Measurements from ENCODE around the gene SPOCK2.
A peak's percentile ranks its signal among the peaks of the same experiment; 100 is the strongest.

The SPOCK2 gene

GRCh38 chr10:72088889-72089575 is 681 bp upstream of the SPOCK2 start:
- no peak for TF ChIP-seq CTCF (IDR thresholded peaks at IDR 0.05; ENCODE audit: low read depth, low read length, missing control alignments)
- DNase-seq (ENCODE audit: low read depth), result no peak
- no peak overlapping the region for H3K4me3 ChIP-seq (ENCODE audit: low read depth, low read length)

- DNase-seq (ENCODE audit: low read depth), result no peak
- no peak for TF ChIP-seq CTCF (IDR thresholded peaks at IDR 0.05; ENCODE audit: low read depth, low read length, missing control alignments)
- peak overlapping the region; percentile 49 for H3K4me3 ChIP-seq (ENCODE audit: low read depth, low read length)
These were observed 871 bp downstream of the SPOCK2 start for GRCh38 chr10:72087392-72087968.

GRCh38 chr10:72086466-72087391 is 1.6 kb downstream of the SPOCK2 start:
- no peak for TF ChIP-seq CTCF (IDR thresholded peaks at IDR 0.05; ENCODE audit: low read depth, low read length, missing control alignments)
- H3K4me3 ChIP-seq (ENCODE audit: low read depth, low read length), result peak overlapping the region; percentile 49
- no peak for DNase-seq (ENCODE audit: low read depth)

GRCh38 chr10:72085864-72086465 is 2.4 kb downstream of the SPOCK2 start:
- no peak overlapping the region for H3K4me3 ChIP-seq (ENCODE audit: low read depth, low read length)
- no peak for TF ChIP-seq CTCF (IDR thresholded peaks at IDR 0.05; ENCODE audit: low read depth, low read length, missing control alignments)
- DNase-seq (ENCODE audit: low read depth), result no peak

- no peak overlapping the region for H3K4me3 ChIP-seq (ENCODE audit: low read depth, low read length)
- DNase-seq (ENCODE audit: low read depth), result no peak
- TF ChIP-seq CTCF (IDR thresholded peaks at IDR 0.05; ENCODE audit: low read depth, low read length, missing control alignments), result no peak
These were observed 3.2 kb downstream of the SPOCK2 start for GRCh38 chr10:72085166-72085565.

GRCh38 chr10:72083790-72084459 is 4.4 kb downstream of the SPOCK2 start:
- no peak for TF ChIP-seq CTCF (IDR thresholded peaks at IDR 0.05; ENCODE audit: low read depth, low read length, missing control alignments)
- no peak for DNase-seq (ENCODE audit: low read depth)
- H3K4me3 ChIP-seq (ENCODE audit: low read depth, low read length), result no peak overlapping the region
